Measurements from ENCODE around the gene HIVEP3. TPM values are rescaled to one million over a fixed set of nuclear protein-coding genes. Genes with fewer than 3 reads are reported as not detected.

HIVEP3 gene
- total and polyA plus RNA-seq, 3 experiments from 2014 or later, result 15.1 to 24.0 (median 23.0) TPM

DNA sequence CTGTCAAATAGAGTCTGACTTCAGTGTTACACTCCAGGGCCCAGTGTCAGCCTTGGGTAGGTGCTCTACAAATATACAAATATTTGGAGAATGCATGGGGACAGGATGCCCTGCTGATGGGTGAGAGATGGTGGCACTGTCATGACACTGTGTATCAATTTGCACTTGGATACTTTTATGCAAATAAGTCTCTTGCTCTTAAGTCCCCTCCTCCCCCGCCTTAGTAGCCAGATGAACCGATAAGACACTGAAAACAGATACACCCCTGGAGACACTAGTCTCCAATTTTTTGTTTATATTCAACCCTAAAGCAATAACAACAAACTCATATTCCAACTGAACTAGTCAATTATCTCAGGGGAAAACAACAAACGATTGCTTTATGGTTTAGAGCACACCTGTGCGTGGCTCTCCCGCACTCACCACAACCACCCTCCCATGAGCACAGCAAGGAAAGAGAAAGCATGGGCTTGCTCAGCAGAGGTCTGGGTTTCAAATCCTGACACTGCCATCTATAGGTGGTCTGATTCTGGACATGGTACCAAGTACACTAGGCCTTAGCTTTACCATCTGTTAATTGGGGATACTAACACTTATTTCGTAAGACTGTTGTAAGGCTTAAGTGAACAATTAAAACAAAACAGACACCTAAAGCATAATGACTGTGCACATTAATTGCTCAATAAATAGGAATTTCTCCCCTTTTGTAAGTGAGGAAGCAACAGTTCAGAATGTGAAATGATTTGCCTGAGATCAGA lies 50.3 kb downstream of the HIVEP3 start:
- Histone ChIP-seq H3K9me3 (ENCODE audit: low read length) (no peaks in the 10 kb centered on the region), H3K27me3 (ENCODE audit: insufficient read depth, low read length, poor library complexity, severe bottlenecking) (no peaks in the 10 kb centered on the region), H3K36me3 (ENCODE audit: insufficient read depth, low read length) (no peaks in the 10 kb centered on the region), H3K4me1 (ENCODE audit: insufficient read depth, low read length) (no peaks in the 10 kb centered on the region), H3K27ac (ENCODE audit: low read depth, low read length) (no peak overlapping the region), H3K4me3 (ENCODE audit: low read length) (no peak overlapping the region)
- ChIA-PET POLR2A (interaction anchor here (0.6 kb wide), 1 partner anchor 167 kb away, joined by 3 read pairs; no protein-coding TSS in a partner anchor), CTCF (interaction anchor here (1.1 kb wide), 1 partner anchor 294 kb away, joined by 3 read pairs; no protein-coding TSS in a partner anchor)
- peak overlapping the region in 1 of 7 donors; percentile 19 for H3K4me3 Mint-ChIP-seq
- no peaks in the 10 kb centered on the region for H3K9me3 Mint-ChIP-seq
- no peaks in the 10 kb centered on the region for H3K27me3 Mint-ChIP-seq
- peaks cover 0 to 7% (median 2%) of the 10 kb centered on the region in 3 donors for H3K36me3 Mint-ChIP-seq
- peak in 1 of 5 donors; percentile 7 for DNase-seq
- peaks cover 9 to 21% (median 13%) of the 10 kb centered on the region in 3 donors for H3K4me1 Mint-ChIP-seq
- H3K27ac Mint-ChIP-seq, result peak overlapping the region in 4 of 8 donors; percentile 7 to 54 (median 40)

DNA sequence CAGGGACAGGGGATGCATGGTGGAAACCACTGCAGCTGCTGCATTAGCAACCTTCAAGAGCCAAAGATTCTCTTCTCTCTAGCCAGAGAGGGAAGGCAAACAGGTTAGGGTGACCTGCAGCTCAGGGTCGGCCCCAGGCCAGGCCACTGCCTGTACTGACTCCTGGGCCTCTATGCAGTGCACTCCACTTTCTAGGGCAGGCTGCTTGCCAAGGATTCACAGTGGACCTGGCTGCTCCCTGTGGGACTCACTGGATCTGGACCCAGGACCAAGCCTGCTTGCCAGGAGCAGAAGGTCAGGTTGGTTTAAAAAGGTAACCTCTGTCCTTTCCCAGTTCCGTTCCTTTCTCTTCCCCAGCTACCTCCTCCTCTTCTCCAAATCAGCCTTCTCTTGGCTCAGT lies 52.4 kb downstream of the HIVEP3 start:
- no peaks in the 10 kb centered on the region for H3K36me3 ChIP-seq (ENCODE audit: insufficient read depth, low read length)
- ChIA-PET POLR2A (no interaction called here), CTCF (no interaction called here)
- no peak overlapping the region for H3K4me3 ChIP-seq (ENCODE audit: low read length)
- Mint-ChIP-seq H3K27ac (peak overlapping the region in 2 of 8 donors; percentile 29 to 33), H3K4me1 (peaks cover 19 to 43% (median 23%) of the 10 kb centered on the region in 3 donors), H3K27me3 (no peaks in the 10 kb centered on the region), H3K36me3 (peaks cover 0 to 14% (median 5%) of the 10 kb centered on the region in 3 donors), H3K9me3 (no peaks in the 10 kb centered on the region), H3K4me3 (no peak overlapping the region)
- no peak overlapping the region for H3K27ac ChIP-seq (ENCODE audit: low read depth, low read length)
- no peaks in the 10 kb centered on the region for H3K9me3 ChIP-seq (ENCODE audit: low read length)
- H3K4me1 ChIP-seq (ENCODE audit: insufficient read depth, low read length), result peaks cover 7% of the 10 kb centered on the region
- no peak for DNase-seq
- no peaks in the 10 kb centered on the region for H3K27me3 ChIP-seq (ENCODE audit: insufficient read depth, low read length, poor library complexity, severe bottlenecking)

GRCh38 chr1:41864471-41865040 lies 54.2 kb downstream of the HIVEP3 start:
- Histone ChIP-seq H3K27me3 (ENCODE audit: insufficient read depth, low read length, poor library complexity, severe bottlenecking) (no peaks in the 10 kb centered on the region), H3K9me3 (ENCODE audit: low read length) (no peaks in the 10 kb centered on the region), H3K27ac (ENCODE audit: low read depth, low read length) (no peak overlapping the region), H3K4me3 (ENCODE audit: low read length) (no peak overlapping the region), H3K36me3 (ENCODE audit: insufficient read depth, low read length) (no peaks in the 10 kb centered on the region), H3K4me1 (ENCODE audit: insufficient read depth, low read length) (peaks cover 7% of the 10 kb centered on the region)
- Mint-ChIP-seq H3K9me3 (no peaks in the 10 kb centered on the region), H3K36me3 (peaks cover 0 to 18% (median 7%) of the 10 kb centered on the region in 3 donors), H3K4me1 (peaks cover 19 to 40% (median 23%) of the 10 kb centered on the region in 3 donors), H3K4me3 (no peak overlapping the region), H3K27me3 (no peaks in the 10 kb centered on the region), H3K27ac (peak overlapping the region in 1 of 8 donors; percentile 39)
- CTCF ChIA-PET, result interaction anchor here (1.0 kb wide), 1 partner anchor 52 kb away, joined by 3 read pairs; no protein-coding TSS in a partner anchor
- no peak for DNase-seq
- POLR2A ChIA-PET, result no interaction called here

- ChIA-PET CTCF (interaction anchor here (1.6 kb wide), 1 partner anchor 28 kb away, joined by 4 read pairs; no protein-coding TSS in a partner anchor), POLR2A (no interaction called here)
- Mint-ChIP-seq H3K4me3 (no peak overlapping the region), H3K4me1 (peaks cover 18 to 34% (median 20%) of the 10 kb centered on the region in 3 donors), H3K9me3 (no peaks in the 10 kb centered on the region), H3K27ac (no peak overlapping the region), H3K36me3 (peaks cover 0 to 18% (median 7%) of the 10 kb centered on the region in 3 donors), H3K27me3 (no peaks in the 10 kb centered on the region)
- Histone ChIP-seq H3K36me3 (ENCODE audit: insufficient read depth, low read length) (no peaks in the 10 kb centered on the region), H3K4me1 (ENCODE audit: insufficient read depth, low read length) (peaks cover 7% of the 10 kb centered on the region), H3K27ac (ENCODE audit: low read depth, low read length) (no peak overlapping the region), H3K27me3 (ENCODE audit: insufficient read depth, low read length, poor library complexity, severe bottlenecking) (no peaks in the 10 kb centered on the region), H3K9me3 (ENCODE audit: low read length) (no peaks in the 10 kb centered on the region), H3K4me3 (ENCODE audit: low read length) (no peak overlapping the region)
- DNase-seq, result no peak
Observed at GRCh38 chr1:41863718-41864117, 55.0 kb downstream of the HIVEP3 start.

GRCh38 chr1:41862384-41863221 lies 56.1 kb downstream of the HIVEP3 start:
- no peaks in the 10 kb centered on the region for H3K9me3 Mint-ChIP-seq
- H3K4me1 Mint-ChIP-seq, result peaks cover 10 to 25% (median 11%) of the 10 kb centered on the region in 3 donors
- CTCF ChIA-PET, result interaction anchor here (1.6 kb wide), 1 partner anchor 29 kb away, joined by 4 read pairs; no protein-coding TSS in a partner anchor
- POLR2A ChIA-PET, result no interaction called here
- H3K27me3 ChIP-seq (ENCODE audit: insufficient read depth, low read length, poor library complexity, severe bottlenecking), result no peaks in the 10 kb centered on the region
- H3K27ac ChIP-seq (ENCODE audit: low read depth, low read length), result no peak overlapping the region
- H3K36me3 Mint-ChIP-seq, result peaks cover 3 to 18% (median 7%) of the 10 kb centered on the region in 3 donors
- H3K4me1 ChIP-seq (ENCODE audit: insufficient read depth, low read length), result peaks cover 7% of the 10 kb centered on the region
- H3K9me3 ChIP-seq (ENCODE audit: low read length), result no peaks in the 10 kb centered on the region
- H3K4me3 ChIP-seq (ENCODE audit: low read length), result no peak overlapping the region
- H3K36me3 ChIP-seq (ENCODE audit: insufficient read depth, low read length), result no peaks in the 10 kb centered on the region
- H3K27ac Mint-ChIP-seq, result peak overlapping the region in 3 of 8 donors; percentile 44 to 78 (median 56)
- no peak overlapping the region for H3K4me3 Mint-ChIP-seq
- H3K27me3 Mint-ChIP-seq, result no peaks in the 10 kb centered on the region
- DNase-seq, result no peak

DNA sequence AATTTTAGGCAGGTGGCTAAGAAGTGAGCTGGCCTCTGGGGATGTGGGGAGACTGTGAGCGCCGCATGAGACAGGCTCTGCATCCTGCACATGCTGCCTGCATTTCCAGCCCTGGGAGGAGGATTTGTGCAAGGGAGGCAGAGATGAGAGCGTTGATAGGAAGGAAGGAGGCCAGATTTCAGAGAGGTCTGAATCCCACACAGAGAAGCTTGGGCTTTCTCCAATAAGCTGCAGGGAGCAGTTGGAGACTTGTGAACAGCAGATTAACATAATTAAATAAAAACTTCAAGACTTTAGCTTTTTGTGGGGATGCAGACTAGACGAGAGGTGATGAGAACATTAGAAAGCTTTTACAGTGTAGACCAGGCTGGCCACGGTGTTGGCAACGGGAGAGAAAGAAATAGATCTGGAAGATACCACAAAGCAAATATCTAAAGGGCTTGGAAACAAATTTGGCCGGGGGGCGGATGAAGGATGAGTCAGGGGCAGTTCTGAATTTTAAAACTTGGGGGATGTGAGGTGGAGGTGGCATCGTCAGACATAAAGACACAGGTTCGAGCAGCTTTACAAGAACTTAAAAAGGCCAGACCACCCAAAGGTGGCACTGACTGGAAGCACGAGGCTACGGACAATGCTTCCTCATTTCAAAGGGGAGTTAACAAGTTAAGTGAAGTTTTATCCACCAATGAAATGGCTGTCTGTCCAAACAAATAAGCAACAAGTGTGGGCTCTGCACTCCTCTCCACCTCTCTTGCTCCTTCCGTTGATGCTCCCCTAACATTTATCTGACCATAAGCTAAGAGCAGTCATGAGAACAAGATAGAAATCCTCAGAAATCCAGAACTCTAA lies 57.0 kb downstream of the HIVEP3 start:
- Mint-ChIP-seq H3K4me1 (peaks cover 10 to 28% (median 11%) of the 10 kb centered on the region in 3 donors), H3K36me3 (peaks cover 3 to 18% (median 7%) of the 10 kb centered on the region in 3 donors), H3K27me3 (no peaks in the 10 kb centered on the region), H3K9me3 (no peaks in the 10 kb centered on the region), H3K27ac (peak overlapping the region in 1 of 8 donors; percentile 8), H3K4me3 (no peak overlapping the region)
- ChIA-PET POLR2A (no interaction called here), CTCF (interaction anchor here (1.1 kb wide), 1 partner anchor 49 kb away, joined by 4 read pairs; no protein-coding TSS in a partner anchor)
- Histone ChIP-seq H3K4me3 (ENCODE audit: low read length) (no peak overlapping the region), H3K27ac (ENCODE audit: low read depth, low read length) (no peak overlapping the region), H3K9me3 (ENCODE audit: low read length) (no peaks in the 10 kb centered on the region), H3K27me3 (ENCODE audit: insufficient read depth, low read length, poor library complexity, severe bottlenecking) (no peaks in the 10 kb centered on the region), H3K36me3 (ENCODE audit: insufficient read depth, low read length) (no peaks in the 10 kb centered on the region), H3K4me1 (ENCODE audit: insufficient read depth, low read length) (peaks cover 7% of the 10 kb centered on the region)
- DNase-seq, result no peak

DNA sequence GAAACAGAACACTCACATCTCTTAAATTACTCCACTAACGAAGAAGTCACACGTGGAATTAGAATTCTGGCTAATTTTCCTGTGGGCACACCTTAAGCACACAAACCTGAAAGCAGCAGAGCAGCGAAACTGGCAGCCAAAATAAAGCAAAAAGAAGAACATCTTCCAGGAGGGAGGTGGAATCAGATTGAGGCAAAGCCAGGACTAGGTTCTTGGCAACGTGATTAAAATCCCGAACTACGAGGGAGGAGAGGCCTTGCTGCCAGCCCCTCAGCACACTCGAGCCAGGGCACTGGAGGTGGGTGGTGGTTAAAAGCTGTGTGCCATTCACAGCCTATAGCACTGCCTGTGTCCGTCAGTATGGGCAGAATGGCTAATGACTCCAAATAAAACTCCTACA lies 58.0 kb downstream of the HIVEP3 start:
- Histone ChIP-seq H3K27ac (ENCODE audit: low read depth, low read length) (no peak overlapping the region), H3K4me1 (ENCODE audit: insufficient read depth, low read length) (peaks cover 7% of the 10 kb centered on the region), H3K4me3 (ENCODE audit: low read length) (no peak overlapping the region), H3K27me3 (ENCODE audit: insufficient read depth, low read length, poor library complexity, severe bottlenecking) (no peaks in the 10 kb centered on the region), H3K9me3 (ENCODE audit: low read length) (no peaks in the 10 kb centered on the region), H3K36me3 (ENCODE audit: insufficient read depth, low read length) (no peaks in the 10 kb centered on the region)
- Mint-ChIP-seq H3K36me3 (peaks cover 3 to 22% (median 11%) of the 10 kb centered on the region in 3 donors), H3K4me3 (no peak overlapping the region), H3K9me3 (no peaks in the 10 kb centered on the region), H3K27me3 (no peaks in the 10 kb centered on the region), H3K27ac (no peak overlapping the region), H3K4me1 (peaks cover 10 to 28% (median 11%) of the 10 kb centered on the region in 3 donors)
- ChIA-PET CTCF (interaction anchor here (1.1 to 1.5 kb wide), 2 partner anchors 31 to 48 kb away, joined by 4 read pairs; no protein-coding TSS in a partner anchor), POLR2A (no interaction called here)
- no peak for DNase-seq
